ENCODE measurements around the gene KDM4B. TPM values are rescaled to one million over a fixed set of nuclear protein-coding genes. Genes with fewer than 3 reads are reported as not detected.

Gene KDM4B
- total RNA-seq, 1 experiment from 2014 or later, result 43.7 TPM

GRCh38 chr19:5089283-5089682 lies 120.4 kb downstream of the KDM4B start:
- Histone ChIP-seq H3K79me2 (ENCODE audit: insufficient read depth, low read length) (no peaks in the 10 kb centered on the region), H2BK5ac (ENCODE audit: insufficient read length, low read length) (no peak overlapping the region), H2AK5ac (ENCODE audit: insufficient read length, low read length) (no peak overlapping the region), H3K14ac (ENCODE audit: insufficient read depth, low read length) (no peak overlapping the region), H3K4ac (ENCODE audit: low read depth, low read length) (no peak overlapping the region), H2BK20ac (ENCODE audit: low read depth, low read length, poor library complexity, severe bottlenecking) (no peak overlapping the region), H3K56ac (ENCODE audit: insufficient read length, low read depth, low read length) (no peak overlapping the region), H3K27me3 (ENCODE audit: insufficient read depth, low read length) (no peaks in the 10 kb centered on the region), H4K5ac (ENCODE audit: insufficient read length, low read depth, low read length) (no peak overlapping the region), H2BK15ac (ENCODE audit: low read depth, low read length) (no peak overlapping the region), H3K4me2 (ENCODE audit: insufficient read depth, insufficient read length, low read length) (no peak overlapping the region), H3K9me3 (ENCODE audit: control insufficient read depth, low read depth, low read length) (no peaks in the 10 kb centered on the region), H2BK12ac (ENCODE audit: insufficient read length, low read depth, low read length) (no peak overlapping the region), H3T11ph (ENCODE audit: low read length) (no peak overlapping the region), H4K91ac (ENCODE audit: insufficient read length, low read depth, low read length) (no peak overlapping the region), H3K4me1 (ENCODE audit: insufficient read depth, low read length) (no peaks in the 10 kb centered on the region), H3K23ac (ENCODE audit: insufficient read length, low read depth, low read length) (no peak overlapping the region), H3K18ac (ENCODE audit: insufficient read length, low read depth, low read length) (no peak overlapping the region), H3K79me1 (ENCODE audit: insufficient read depth, low read depth, low read length, poor library complexity, severe bottlenecking) (no peaks in the 10 kb centered on the region), H3K23me2 (ENCODE audit: insufficient read length, low read depth, low read length, poor library complexity, severe bottlenecking) (no peaks in the 10 kb centered on the region), H4K8ac (replicated peaks; ENCODE audit: insufficient read length, low read depth, low read length) (no peak overlapping the region), H2AFZ (ENCODE audit: low read length) (no peak overlapping the region), H2BK120ac (ENCODE audit: low read depth, low read length, poor library complexity, severe bottlenecking) (no peak overlapping the region), H3K27ac (ENCODE audit: insufficient read length, low read depth, low read length) (no peak overlapping the region), H4K20me1 (ENCODE audit: control insufficient read depth, insufficient read depth, insufficient read length) (no peaks in the 10 kb centered on the region), H3K9ac (ENCODE audit: extremely low read depth, insufficient read length, low read length) (no peak overlapping the region)
- peak overlapping the region in 1 of 3 experiments; percentile 22; a peak in 1 of 7 replicates for H3K27ac Mint-ChIP-seq
- H3K27me3 Mint-ChIP-seq (ENCODE audit: low read depth), result no peaks in the 10 kb centered on the region
- H3K4me3 Mint-ChIP-seq, result no peak overlapping the region
- no peak for DNase-seq
- no CpG with 5 or more reads among the region's 8 CpGs for WGBS (ENCODE audit: extremely low coverage, insufficient read length, low lambda C conversion rate)
- H3K9me3 Mint-ChIP-seq, result no peaks in the 10 kb centered on the region; a peak in 1 of 5 replicates
- peaks cover 9 to 45% of the 10 kb centered on the region in 2 experiments; a peak in 3 of 4 replicates for H3K4me1 Mint-ChIP-seq
- peaks cover 0 to 10% (median 8%) of the 10 kb centered on the region in 3 experiments; a peak in 4 of 7 replicates for H3K36me3 Mint-ChIP-seq (ENCODE audit: insufficient read depth in 1 of 3, low read depth in 3 of 3)
- no peak for TF ChIP-seq CTCF (conservative IDR thresholded peaks at IDR 0.05)
